Kasumi-1 (cell line): ENCODE measurements around the gene TMED1.
"Not testable (repeated sequence)": the region's sequence is repeated elsewhere in the genome, so short reads cannot be mapped to it uniquely, and the experiment has no call there.

Experiments used
- DNase-seq, 2 experiments: peaks; one replicate each; lab custom pipeline; 2025; lab: John Stamatoyannopoulos, UW

Gene TMED1

DNA sequence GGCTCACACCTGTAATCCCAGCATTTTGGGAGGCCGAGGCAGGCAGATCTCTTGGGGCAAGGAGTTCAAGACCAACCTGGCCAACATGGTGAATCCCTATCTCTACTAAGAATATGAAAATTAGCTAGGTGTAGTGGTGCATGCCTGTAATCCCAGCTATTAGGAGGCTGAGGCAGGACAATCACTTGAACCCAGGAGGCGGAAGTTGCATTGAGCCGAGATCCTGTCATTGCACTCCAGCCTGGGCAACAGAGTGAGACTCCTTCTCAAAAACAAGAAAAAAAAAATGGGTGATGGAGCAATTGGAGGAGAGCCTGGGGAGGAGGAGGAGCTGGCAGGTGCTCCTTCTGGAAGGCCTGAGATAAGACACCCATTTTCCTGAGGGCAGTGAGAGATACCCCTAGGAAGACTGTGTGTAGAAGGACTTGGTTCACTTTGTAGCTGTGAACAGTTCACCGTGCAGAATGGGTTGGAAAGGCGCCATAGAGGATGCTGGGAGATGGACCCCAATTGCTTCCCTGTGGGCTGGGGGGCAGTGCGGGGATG, 26.6 kb upstream of the TMED1 start:
- DNase-seq, result no peak

DNA sequence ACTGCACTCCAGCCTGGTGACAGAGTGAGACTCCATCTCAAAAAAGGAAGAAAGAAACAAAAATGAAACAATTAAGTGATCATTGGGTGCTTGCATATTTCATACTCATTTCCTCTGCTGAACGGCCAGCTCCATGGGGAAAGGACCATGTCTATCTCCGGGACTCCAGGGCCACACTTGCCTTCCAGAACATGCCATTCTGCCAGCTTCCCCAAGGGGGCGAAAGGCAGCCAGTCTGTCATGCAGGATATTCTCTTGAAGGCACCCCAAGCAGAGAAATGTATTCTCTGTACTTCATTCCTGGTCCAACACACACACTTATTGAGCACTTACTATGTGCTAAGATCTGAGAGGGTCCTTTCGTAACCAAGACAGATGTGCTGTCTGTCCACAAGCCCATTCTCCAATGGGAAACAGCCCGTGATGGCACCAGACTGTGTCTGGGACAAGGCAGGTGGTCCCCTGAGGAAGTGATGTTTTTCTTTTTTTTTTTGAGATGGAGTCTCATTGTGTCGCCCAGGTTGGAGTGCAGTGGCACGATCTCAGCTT, 25.2 kb upstream of the TMED1 start:
- peak; percentile 33 to 58 for DNase-seq

DNA sequence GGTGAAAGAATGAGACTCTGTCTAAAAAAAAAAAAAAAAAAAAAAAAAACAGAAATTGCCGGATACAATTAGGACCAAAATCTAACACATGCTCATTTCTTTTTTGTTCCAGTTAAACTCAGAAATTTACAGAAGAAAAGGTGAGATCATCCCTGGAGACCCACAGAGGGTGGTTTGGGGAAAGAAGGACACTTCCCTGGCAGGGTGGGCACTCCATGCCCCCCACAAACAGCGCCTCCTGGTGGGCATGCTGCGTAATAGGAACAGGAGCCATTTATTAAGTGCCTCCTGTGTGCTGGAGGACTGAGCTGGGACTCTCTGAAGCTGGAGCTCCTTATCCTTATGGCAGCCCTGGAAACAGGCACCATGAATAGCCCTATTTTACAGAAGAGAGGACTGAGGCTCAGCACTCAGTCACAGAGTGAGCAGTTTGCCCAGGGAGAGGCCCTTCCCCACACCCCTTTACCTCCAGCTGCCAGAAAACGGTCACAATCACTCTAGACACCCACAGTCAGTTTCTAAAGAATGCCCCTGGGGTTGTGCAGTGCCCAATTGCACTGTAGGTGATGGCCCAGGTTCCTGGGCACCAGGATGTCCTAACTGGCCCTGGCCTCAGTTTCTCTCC, 22.3 kb upstream of the TMED1 start:
- peak; percentile 19 to 29 for DNase-seq

DNA sequence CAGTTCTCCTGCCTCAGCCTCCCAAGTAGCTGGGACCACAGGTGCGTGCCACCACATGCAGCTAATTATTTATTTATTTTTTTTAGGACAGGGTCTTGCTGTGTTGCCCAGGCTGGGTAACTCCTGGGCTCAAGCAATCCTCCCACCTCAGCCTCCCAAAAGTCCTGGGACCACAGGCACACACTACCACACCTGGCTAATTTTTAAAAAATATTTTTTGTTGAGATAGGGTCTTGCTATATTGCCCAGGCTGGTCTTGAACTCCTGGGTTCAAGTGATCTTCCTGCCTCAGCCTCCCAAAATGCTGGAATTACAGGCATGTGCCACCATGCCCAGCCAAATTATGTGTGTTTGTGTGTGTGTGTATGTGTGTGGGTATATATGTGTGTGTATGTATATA, 20.9 kb upstream of the TMED1 start:
- not testable (repeated sequence) for DNase-seq

DNA sequence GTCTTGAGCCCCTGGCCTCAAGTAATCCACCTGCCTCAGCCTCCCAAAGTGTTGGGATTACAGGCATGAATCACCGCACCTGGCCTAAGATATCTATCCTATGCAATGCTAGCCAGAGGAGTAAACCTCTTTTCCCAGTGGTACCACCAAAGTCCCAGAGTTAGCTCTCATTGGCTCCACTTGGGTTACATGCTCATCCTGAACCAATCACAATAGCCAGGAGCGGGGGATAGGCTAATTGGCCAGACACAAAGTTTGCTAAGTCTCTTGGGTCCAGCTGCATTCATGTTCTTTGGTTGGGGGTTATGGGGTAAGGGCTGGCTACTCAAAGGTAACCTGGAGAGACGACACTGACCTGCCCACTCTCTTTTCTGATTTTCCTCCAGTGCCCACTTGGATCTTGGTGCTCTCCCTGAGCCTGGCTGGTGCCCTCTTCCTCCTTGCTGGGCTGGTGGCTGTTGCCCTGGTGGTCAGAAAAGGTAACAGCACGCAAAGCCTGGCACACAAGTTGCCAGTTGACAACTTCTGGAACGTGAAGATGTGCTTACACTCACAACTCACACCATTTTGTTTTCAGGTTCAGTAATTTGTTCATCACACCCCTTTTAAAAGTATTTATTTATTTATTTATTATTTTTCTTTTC, 20.0 kb upstream of the TMED1 start:
- DNase-seq, result peak; percentile 33 to 40

DNA sequence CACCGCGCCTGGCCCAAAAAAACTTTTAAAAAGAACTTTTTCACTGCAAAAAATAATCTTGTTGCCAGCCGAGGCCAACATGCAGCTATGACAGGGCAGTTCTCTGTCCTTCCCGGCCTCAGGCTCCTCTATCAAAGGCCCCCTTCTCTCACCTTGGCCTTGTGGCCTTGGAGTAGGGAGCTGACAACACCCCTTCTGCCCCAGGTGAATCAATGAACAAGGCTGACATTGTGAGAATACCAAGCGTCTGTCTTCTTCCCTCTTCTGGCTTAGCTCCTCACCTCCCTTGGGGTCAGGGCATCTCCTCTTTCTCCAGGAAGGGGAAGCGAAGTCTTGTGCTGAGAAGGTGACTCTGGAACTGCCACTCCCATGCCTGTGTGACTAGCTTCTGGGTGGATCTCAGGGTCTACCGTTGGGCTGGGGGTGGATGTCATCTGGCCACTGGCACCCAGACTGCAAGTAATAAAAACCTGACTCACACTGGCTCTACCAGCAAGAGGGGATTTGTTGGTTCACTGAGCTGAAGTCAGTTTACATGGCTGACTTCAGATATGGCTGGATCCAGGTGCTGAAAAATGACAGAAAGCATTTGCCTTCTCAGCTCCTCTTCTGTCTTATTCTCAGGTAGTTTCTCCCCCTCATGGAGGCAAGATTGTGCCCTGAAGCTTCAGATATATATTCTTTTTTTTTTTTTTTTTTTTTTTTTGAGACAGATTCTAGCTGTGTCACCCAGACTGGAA, 18.5 kb upstream of the TMED1 start:
- DNase-seq, result no peak

DNA sequence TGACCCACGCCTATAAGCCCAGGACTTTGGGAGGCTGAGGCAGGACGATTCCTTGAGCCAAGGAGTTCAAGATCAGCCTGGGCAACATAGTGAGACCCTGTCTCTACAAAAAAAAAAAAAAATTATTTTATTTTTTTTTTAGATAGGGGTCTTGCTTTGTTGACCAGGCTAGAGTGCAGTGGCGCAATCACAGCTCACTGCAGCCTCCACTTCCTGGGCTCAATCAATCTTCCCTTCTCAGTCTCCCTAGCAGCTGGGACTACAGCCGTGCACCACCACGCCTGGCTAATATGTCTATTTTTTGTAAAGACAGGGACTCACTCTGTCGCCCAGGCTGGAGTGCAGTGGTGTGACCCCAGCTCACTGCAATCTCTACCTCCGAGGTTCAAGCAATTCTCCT, 16.9 kb upstream of the TMED1 start:
- no peak for DNase-seq

DNA sequence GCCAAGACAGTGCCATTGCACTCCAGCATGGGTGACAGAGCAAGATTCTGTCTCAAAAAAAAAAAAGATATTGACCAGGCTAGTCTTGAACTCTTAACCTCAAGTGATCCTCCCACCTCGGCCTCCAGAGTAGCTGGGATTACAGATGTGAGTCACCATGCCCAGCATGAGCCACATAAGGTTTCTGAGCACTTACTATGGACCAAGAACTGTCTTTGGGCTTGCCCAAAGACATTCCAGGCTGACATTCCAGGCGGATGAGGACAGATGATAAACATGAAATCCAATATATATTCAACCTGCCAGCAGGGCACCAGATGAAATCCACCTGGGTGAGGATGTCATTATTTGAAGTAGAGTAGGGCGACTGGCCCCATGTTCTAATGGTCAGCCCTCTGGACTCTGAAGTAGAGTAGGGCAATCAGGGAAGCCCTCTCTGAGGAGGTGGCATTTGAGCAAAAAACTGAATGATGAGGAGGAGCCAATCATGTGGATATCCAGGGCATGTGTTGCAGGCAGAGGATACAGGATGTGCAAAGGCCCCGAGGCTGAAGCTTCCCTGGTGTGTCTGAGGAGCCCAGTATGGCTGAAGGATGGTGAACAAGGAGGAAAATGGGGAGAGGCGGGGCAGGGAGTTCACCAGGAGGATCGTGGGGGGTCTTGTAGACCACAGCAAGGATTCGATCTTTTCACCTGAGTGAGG, 16.2 kb upstream of the TMED1 start:
- no peak for DNase-seq

DNA sequence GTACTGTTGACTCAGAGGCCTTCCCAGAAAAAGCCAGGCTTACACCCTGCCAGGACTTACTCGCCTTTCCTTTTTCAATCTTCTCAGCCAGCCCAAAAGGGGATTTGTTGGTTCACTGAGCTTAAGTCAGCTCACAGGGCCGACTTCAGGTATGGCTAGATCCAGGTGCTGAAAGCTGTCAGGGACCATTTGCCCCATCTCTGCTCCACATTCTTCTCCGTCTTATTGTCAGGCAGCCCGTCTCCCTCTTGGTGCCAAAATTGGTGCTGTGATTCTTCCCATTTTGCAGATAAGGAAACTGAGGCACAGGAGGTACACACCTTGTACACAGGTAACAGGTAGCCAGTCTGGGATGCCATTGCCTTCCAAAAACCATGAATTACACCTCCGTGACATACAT, 14.6 kb upstream of the TMED1 start:
- DNase-seq, result no peak

DNA sequence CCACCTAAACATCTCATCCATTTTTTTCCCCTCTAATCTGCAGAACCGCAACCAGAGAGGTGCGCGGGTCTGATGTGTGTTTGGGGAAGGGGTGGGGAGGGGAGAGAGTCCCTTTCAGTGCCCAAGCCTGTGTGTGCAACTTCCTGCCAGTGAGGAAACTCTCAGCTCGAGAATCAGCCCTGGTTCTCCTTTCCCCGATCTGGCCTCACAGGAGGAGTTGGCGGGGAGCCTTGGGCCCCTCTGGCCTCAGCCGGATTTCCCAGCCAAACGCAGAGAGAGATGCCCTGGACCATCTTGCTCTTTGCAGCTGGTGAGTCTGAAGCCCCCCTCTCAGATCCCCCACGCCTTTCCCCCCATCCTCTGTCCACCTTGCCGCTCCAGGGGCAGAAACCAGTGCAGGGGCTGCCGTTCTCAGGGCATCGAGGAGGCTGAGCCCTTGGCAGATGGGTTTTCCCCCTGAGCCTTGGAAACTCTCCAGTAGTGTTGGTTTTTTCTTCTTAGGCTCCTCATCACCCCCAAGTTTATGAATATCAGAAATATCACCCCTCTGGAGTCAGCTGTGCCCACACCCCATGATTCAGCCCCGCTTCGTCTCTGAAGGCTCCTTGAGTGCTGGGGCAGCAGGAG, 12.3 kb upstream of the TMED1 start, which contains the start of gene C19orf38:
Gene C19orf38, plus strand, starts transcription at position 186 of the 627 bp plus-strand sequence. Its CDS starts 94 bp downstream, at position 280.
- DNase-seq, result peak; percentile 71 to 86

DNA sequence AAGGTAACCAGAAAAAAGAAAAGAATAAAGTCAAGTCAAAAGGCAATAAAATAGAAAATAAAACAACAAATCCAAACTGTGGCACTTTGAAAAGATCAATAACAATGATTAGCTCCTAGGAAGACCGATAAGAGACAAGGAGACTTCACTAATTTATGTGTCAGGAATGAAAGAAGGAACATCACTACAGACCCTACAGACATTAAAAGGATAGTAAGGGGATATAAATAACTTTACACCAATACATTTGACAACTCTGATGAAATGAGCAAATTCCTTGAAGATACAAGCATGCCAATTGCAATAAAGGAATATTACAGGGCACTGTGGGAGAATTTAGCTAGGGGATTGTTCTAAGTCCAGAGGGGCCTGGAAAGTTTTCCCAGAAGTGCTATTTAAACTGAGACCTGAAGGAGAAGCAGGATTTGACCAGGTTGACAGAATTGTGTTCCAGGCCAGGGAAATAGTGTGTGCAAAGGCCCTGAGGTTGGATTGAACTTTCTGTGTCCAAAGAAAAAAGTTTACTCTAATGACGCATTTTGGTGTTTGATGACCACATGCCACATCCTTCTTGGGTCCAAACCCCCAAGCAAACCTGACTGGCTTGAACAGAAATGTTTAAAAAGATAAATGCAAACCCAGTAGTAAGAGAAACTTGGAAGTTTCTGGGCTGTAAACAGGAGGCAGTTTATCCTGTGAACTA, 10.6 kb upstream of the TMED1 start:
- no peak for DNase-seq

DNA sequence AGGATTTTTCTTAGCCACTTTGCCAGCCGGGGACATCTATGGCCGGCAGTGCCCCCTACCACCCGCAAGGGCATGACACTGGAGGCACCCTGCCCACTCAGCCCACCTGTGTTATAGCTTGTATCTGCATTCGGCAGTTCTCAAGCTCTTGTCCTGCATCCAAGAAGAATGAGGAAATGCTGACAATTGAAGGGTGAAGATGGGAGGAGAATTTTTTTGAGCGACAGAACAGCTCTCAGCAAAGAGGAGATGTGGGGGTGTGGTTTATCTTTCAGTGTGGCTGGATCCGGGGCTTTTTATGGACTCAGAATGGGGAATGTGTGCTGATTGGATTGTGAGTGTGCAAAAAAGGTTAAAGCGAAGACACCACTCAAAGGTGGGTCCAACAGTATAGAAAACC, 6.8 kb upstream of the TMED1 start:
- DNase-seq, result no peak

DNA sequence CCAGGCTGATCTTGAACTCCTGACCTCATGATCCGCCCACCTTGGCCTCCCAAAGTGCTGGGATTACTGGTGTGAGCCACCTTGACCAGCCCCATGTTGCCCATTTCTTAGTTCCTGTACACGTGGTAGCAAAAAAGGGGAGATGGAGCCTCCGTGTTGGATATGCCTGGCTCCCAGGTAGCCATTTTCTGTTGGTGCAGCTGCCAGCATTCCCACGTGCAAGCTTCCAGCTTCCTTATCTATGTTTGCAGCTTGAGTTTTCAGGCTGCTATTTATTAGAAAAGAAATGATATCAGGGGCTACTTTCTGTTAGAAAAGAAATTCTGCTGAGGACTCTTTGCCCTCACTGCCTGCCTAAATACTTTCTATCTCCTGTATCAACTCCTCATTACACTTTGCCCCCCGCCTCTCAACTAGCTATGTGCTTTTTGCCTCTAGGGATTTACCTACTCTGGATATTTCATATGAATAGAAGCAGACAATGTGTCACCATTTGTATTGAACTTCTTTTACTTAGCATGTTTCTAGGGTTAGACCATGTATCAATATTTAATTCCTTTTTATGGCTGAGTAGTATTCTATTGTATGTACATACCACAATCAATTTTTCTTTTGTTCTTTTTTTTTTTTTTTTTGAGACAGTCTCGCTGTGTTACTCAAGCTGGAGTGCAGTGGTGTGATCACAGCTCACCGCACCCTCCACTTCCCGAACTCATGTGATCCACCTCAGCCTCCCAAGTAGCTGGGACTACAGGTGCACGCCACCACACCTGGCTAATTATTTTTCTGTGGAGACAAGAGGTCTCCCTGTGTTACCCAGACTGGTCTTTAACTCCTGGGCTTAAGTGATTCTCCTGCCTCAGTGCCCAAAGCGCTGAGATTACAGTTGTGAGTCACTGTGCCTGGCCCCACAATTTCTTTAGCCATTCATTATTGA, 3.4 kb upstream of the TMED1 start:
- no peak for DNase-seq

DNA sequence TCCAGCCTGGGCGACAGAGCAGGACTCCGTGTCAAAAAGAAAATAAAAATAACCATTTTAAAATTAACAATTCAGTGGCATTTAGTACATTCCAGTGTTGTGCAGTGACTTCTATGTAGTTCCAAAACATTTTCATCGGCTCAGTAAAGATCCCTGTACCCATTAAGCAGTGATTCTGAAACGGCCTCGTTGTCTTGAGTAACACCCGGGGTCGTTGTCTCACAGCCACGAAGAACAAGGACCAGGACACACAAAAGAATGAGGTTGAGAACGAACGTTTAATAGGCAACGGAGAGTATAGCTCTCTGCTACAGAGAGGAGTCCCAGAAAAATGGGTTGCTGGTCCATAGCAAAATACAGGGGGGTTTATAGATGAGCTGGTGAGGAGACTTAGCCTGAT, 2.4 kb upstream of the TMED1 start:
- DNase-seq, result no peak

DNA sequence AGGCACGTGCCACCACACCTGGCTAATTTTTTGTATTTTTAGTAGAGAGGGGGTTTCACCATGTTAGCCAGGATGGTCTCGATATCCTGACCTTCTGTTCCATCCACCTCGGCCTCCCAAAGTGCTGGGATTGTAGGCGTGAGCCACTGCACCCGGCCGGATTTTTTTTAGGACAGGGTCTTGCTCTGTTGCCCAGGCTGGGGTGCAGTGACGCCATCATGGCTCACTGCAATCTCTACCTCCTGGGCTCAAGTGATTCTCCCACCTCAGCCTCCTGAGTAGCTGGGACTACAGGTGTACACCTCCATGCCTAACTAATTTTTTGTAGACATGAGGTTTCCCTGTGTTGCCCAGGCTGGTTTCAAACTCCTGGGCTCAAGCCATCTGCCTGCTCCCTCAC, 1.6 kb upstream of the TMED1 start:
- DNase-seq, result not testable (repeated sequence)

DNA sequence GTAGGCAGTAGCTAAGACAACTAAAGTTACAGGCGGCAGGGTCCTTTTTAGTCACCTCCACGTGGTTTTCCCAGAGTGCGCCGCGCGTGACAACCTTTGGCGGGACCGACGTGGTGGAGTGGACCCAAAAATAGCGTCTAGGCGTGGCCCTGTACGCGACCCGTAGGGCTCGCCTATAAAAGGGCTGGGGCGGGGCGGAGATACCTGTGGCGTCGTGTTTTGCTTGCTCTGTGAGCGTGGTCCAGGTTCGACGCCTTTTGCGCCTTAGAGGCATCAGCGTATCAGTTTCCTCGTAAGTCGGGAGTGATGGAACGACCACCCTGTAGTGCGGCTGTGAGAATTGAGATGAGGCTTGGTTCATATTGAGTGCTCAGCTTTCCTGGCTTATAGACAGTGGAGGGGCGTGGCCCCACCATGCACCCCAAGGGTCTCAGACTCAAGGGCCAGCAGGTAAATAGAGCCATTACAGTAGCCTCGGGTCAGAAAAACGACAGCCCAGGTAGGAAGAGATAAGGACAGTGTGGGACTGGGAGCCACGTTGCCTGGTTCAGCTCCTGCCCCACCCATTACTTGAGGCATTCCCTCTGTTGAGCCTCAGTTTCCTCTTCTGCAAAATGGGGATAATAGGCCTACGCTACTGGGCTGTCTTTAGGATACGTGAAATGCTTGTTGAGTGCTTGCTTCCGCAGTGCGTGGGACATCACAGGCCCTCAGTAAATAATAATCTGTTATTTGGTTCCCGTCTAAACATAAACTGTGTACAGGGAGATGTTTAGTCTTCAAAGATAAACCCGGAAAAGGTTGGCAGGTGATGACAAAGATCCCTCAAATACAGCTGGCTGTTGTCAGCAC, 693 bp upstream of the TMED1 start:
- DNase-seq, result peak; percentile 86 to 88

DNA sequence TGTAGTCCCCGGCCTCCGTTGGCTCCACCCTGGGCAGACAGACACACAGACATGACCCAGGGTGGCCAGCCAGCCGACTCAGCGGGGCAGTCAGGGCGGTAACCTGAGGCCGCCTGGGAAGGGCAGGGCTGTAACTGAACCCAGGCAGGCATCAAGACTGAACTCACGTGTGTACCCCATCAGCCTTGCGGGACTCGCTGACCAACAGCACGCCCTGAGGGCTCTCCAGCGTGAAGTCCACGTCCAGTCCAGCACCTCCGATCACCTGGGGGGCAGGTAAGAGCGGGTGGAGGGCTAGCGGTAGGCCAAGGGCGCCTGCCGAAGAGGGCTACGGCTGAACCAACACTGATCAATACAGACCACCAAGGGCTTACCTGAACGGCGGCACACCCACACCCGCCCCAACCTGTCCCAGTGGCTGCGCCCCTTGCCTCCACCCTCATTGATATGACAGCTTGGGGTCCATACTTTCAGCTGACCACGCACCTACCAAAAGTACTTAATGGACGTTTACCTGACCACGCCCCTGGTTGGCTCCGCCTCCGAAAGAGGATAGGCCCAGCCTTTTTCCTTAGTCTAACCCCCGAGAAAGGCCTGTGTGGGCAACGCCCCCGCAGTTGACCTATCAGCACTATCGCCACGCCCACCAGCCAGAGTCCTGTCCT, 791 bp downstream of the TMED1 start:
- DNase-seq, result no peak

DNA sequence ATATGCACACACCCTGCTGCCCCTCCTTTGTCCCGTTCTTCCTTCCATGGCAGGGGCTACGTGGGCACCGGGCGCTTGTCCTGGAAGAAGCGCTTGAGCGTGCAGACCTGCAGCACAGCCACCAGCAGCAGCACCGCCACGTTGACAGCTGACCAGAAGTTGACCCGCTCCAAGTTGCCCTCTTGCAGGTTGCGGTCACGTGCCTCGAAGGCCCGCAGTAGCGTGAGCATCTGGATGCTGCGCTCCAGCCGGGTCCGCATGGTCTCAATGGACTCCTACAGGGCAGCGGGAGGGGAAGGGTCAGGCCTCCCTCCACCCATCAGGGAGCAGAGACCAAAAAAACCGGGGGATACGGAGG, 3.1 kb downstream of the TMED1 start:
- no peak for DNase-seq
